ENCODE data around the gene GPRC5A. TPM values are rescaled to one million over a fixed set of nuclear protein-coding genes. Genes with fewer than 3 reads are reported as not detected.

The GPRC5A gene
- total and polyA plus RNA-seq, 2 of the 13 experiments (the other 11 are each of a cell fraction or from before 2014, with no cell fraction given) = 0.27 to 3.0 TPM

GRCh38 chr12:12927211-12928079 is 36.1 kb downstream of the GPRC5A start (continued):
- 0 out of 2 replicates have a peak, but pooled peaks have one; percentile 52 for TF ChIP-seq EED (CRISPR knock-in tag; IDR thresholded peaks at IDR 0.05)
- TF ChIP-seq JUN (CRISPR knock-in tag; IDR thresholded peaks at IDR 0.05) = no peak
- TF ChIP-seq KAT7 (CRISPR knock-in tag; IDR thresholded peaks at IDR 0.05; ENCODE audit: borderline replicate concordance) = peak; percentile 68; the same call in 1 of the 2 replicates
- TF ChIP-seq ZBTB49 (CRISPR knock-in tag; IDR thresholded peaks at IDR 0.05; ENCODE audit: borderline replicate concordance) = no peak
- TF ChIP-seq REST (IDR thresholded peaks at IDR 0.05; ENCODE audit: borderline replicate concordance in 1 of 2, low read depth in 1 of 2, low read length in 2 of 2) = no peak
- TF ChIP-seq ZGPAT (CRISPR knock-in tag; IDR thresholded peaks at IDR 0.05) = peak; percentile 36; the same call in 1 of the 2 replicates
- TF ChIP-seq GATAD1 (CRISPR knock-in tag; IDR thresholded peaks at IDR 0.05) = peak; percentile 77
- TF ChIP-seq MXD1 (CRISPR knock-in tag; IDR thresholded peaks at IDR 0.05) = no peak; the same call in 1 of the 2 replicates
- TF ChIP-seq ZNF501 (CRISPR knock-in tag; IDR thresholded peaks at IDR 0.05) = peak; percentile 52
- TF ChIP-seq FOXJ3 (CRISPR knock-in tag; IDR thresholded peaks at IDR 0.05; ENCODE audit: borderline replicate concordance) = peak; percentile 51; the same call in 1 of the 2 replicates
- no peak for TF ChIP-seq ZMYM2 (CRISPR knock-in tag; IDR thresholded peaks at IDR 0.05)
- TF ChIP-seq GRHL1 (CRISPR knock-in tag; conservative IDR thresholded peaks at IDR 0.05) = no peak
- TF ChIP-seq POLR2AphosphoS5 (IDR thresholded peaks at IDR 0.05; ENCODE audit: low read depth, low read length) = peak; percentile 90
- TF ChIP-seq BCLAF1 (IDR thresholded peaks at IDR 0.05) = no peak
- no peak for TF ChIP-seq ZNF891 (CRISPR knock-in tag; IDR thresholded peaks at IDR 0.05)
